PC-9 (cell line): Measurements from ENCODE around the gene ELMO2. TPM values are rescaled to one million over a fixed set of nuclear protein-coding genes. Genes with fewer than 3 reads are reported as not detected.

Experiments used
- BruUV-seq: library from RNA; stranded (reverse); fragments of 400-500 nt; replicated peaks from 2 replicates; lab custom pipeline; 2021; lab: Mats Ljungman, UMichigan
- CTCF ChIA-PET: fragments of 300-600 bp; sonication (Branson Sonifier 250); formaldehyde crosslinking; loops from one replicate; lab custom pipeline; 2022; ENCODE audit warnings: antibody characterized with exemption; lab: Charles Lee
- POLR2A ChIA-PET: fragments of 300-600 bp; sonication (Branson Sonifier 250); formaldehyde crosslinking; loops from one replicate; lab custom pipeline; 2022; ENCODE audit warnings: antibody characterized with exemption; ENCODE audit not compliant: unreplicated experiment; lab: Charles Lee
- DNase-seq, 2 experiments: peaks; one replicate each; pipeline versions ENCODE4 v3.0.0 to v3.0.0-alpha.2; 2015 to 2022; ENCODE audit warnings: mixed read lengths in 1 of 2
- H2AFZ ChIP-seq: fragments of 200-600 bp; sonication (generic); 2 replicates; pipeline ENCODE4 v1.8.1; 2017; ENCODE audit warnings: antibody characterized with exemption
- H3F3A ChIP-seq: fragments of 200-600 bp; sonication (generic); 2 replicates; pipeline ENCODE4 v1.8.1; 2017; ENCODE audit warnings: antibody characterized with exemption, mild to moderate bottlenecking, low read depth; ENCODE audit not compliant: insufficient read depth
- H3K27ac ChIP-seq: fragments of 200-600 bp; sonication (generic); 2 replicates; pipeline ENCODE4 v1.6.1; 2016; ENCODE audit warnings: mixed run types
- H3K27me3 ChIP-seq: fragments of 200-600 bp; sonication (generic); 2 replicates; pipeline ENCODE4 v1.6.1; 2016; ENCODE audit warnings: low read depth, mixed run types; ENCODE audit not compliant: insufficient read depth
- H3K36me3 ChIP-seq: fragments of 200-600 bp; sonication (generic); 2 replicates; pipeline ENCODE4 v1.6.1; 2016; ENCODE audit warnings: low read depth, mixed run types
- H3K4me1 ChIP-seq: fragments of 200-600 bp; sonication (generic); replicated peaks from 2 replicates; pipeline ENCODE4 v1.6.1; 2016; ENCODE audit warnings: mixed run types; ENCODE audit not compliant: insufficient read depth
- H3K4me2 ChIP-seq: fragments of 200-600 bp; sonication (generic); 2 replicates; pipeline ENCODE4 v1.6.1; 2017; ENCODE audit warnings: mixed run types
- H3K4me3 ChIP-seq: fragments of 200-600 bp; sonication (generic); 2 replicates; pipeline ENCODE4 v1.6.1; 2016; ENCODE audit warnings: mixed run types
- H3K79me2 ChIP-seq: fragments of 200-600 bp; sonication (generic); 2 replicates; pipeline ENCODE4 v1.6.1; 2017; ENCODE audit warnings: low read depth, mixed run types
- H3K9me2 ChIP-seq: fragments of 200-600 bp; sonication (generic); 2 replicates; pipeline ENCODE4 v1.8.1; 2017; ENCODE audit warnings: mild to moderate bottlenecking; ENCODE audit not compliant: insufficient read depth
- H3K9me3 ChIP-seq: fragments of 200-600 bp; sonication (generic); 2 replicates; pipeline ENCODE4 v1.8.1; 2016; ENCODE audit warnings: low read depth; ENCODE audit not compliant: insufficient read depth
- H4K20me1 ChIP-seq: fragments of 200-600 bp; sonication (generic); 2 replicates; pipeline ENCODE4 v1.8.1; 2017; ENCODE audit not compliant: insufficient read depth
- CTCF ChIP-seq: fragments of 200-600 bp; sonication (generic); conservative IDR thresholded peaks from 2 replicates; pipeline ENCODE4 v1.6.1; 2017; ENCODE audit warnings: mixed run types, antibody characterized with exemption, mild to moderate bottlenecking, moderate library complexity
- EZH2 ChIP-seq: fragments of 200-600 bp; sonication (generic); IDR thresholded peaks from 2 replicates; pipeline ENCODE4 v1.8.0; 2017; ENCODE audit warnings: antibody characterized with exemption, low read depth
- intact Hi-C: fragments of 100-400 bp; cut with micrococcal nuclease; formaldehyde crosslinking; loops from one replicate; pipeline ENCODE4 v1.10.0; 2022; ENCODE audit not compliant: unreplicated experiment
- total RNA-seq: library from RNA; stranded (reverse); gene quantifications from 2 replicates; pipeline ENCODE4 v1.2.3, GENCODE V29; 2021

The ELMO2 gene
- total RNA-seq, 1 experiment from 2014 or later, result 29.4 TPM

- Histone ChIP-seq H3K36me3 (no peaks in the 10 kb centered on the region), H3F3A (peaks cover 3% of the 10 kb centered on the region; the same call in 1 of the 2 replicates), H4K20me1 (peaks cover 10% of the 10 kb centered on the region; the same call in 1 of the 2 replicates), H3K27me3 (peaks cover 48% of the 10 kb centered on the region), H2AFZ (no peak overlapping the region), H3K4me1 (no peaks in the 10 kb centered on the region), H3K9me2 (no peaks in the 10 kb centered on the region), H3K27ac (no peak overlapping the region), H3K4me3 (no peak overlapping the region), H3K4me2 (no peak overlapping the region), H3K79me2 (no peaks in the 10 kb centered on the region), H3K9me3 (no peaks in the 10 kb centered on the region)
- BruUV-seq, result no TSS peak
- no peak for DNase-seq
- TF ChIP-seq EZH2 (no peak), CTCF (no peak)
- ChIA-PET CTCF (no interaction called here), POLR2A (interaction anchor here (0.7 kb wide), 2 partner anchors 20 to 1273 kb away, joined by 3 to 6 read pairs; no protein-coding TSS in a partner anchor)
- intact Hi-C loops, result no loop called here
Measured at GRCh38 chr20:46343975-46344357, 62.4 kb downstream of the ELMO2 start.

DNA sequence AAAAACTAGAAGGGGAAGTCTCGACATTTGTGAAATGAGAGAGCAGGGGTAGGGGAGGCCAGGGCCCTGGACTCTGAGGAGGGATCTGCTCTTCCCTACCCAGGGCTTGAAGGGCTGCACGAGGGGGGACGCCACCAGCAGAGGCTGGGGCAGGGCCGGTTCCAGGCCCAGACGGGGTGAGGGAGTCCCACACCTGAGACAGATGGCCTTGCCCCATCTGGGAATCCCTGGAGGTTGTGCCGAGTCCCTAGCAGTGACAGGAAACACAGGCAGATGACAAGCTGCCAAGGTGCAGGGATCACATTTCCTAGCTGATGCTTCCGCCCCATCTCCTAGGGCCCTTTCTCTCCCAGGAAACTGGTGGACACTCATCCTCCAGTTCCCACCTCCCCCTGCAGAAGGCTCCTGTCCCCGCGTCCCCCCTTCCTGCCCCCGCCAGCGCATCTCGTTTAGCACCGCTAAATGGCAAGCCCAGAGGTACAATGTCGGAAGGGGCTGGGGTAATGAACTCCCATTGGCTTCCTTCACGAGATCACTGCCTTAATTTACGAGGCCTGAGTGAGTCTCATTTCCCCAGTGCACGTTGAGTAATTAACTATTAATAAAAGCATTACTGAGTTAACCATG, 63.0 kb downstream of the ELMO2 start:
- CTCF ChIA-PET, result no interaction called here

More for the DNA sequence above, 63.0 kb downstream of the ELMO2 start:
- peaks cover 53% of the 10 kb centered on the region for H3K27me3 ChIP-seq
- no peaks in the 10 kb centered on the region for H3K9me2 ChIP-seq
- no peaks in the 10 kb centered on the region for H3K79me2 ChIP-seq
- intact Hi-C loops, result no loop called here
- peaks cover 3% of the 10 kb centered on the region; the same call in 1 of the 2 replicates for H3F3A ChIP-seq
- no TSS peak for BruUV-seq
- H3K4me3 ChIP-seq, result no peak overlapping the region
- H3K9me3 ChIP-seq, result no peaks in the 10 kb centered on the region
- POLR2A ChIA-PET, result interaction anchor here (0.7 kb wide), 1 partner anchor 1273 kb away, joined by 3 read pairs; no protein-coding TSS in a partner anchor
- H3K4me1 ChIP-seq, result no peaks in the 10 kb centered on the region
- DNase-seq, result no peak
- H3K4me2 ChIP-seq, result no peak overlapping the region
- H3K27ac ChIP-seq, result no peak overlapping the region
- H3K36me3 ChIP-seq, result no peaks in the 10 kb centered on the region
- no peak overlapping the region for H2AFZ ChIP-seq
- TF ChIP-seq CTCF (no peak), EZH2 (no peak)
- peaks cover 10% of the 10 kb centered on the region; the same call in 1 of the 2 replicates for H4K20me1 ChIP-seq
